GM10266 (cell line): ENCODE results near the gene CDC20.
"Not testable (repeated sequence)": the region's sequence is repeated elsewhere in the genome, so short reads cannot be mapped to it uniquely, and the experiment has no call there.

Experiments
- DNase-seq: peaks from one replicate; pipeline ENCODE4 v3.0.0; 2012; ENCODE audit errors: extremely low spot score
- TF ChIP-seq, protein P1 (sequence below): IDR thresholded peaks from 2 replicates; pipeline ENCODE4 v1.5.1; 2012; ENCODE audit warnings: mild to moderate bottlenecking, low read depth; ENCODE audit not compliant: control insufficient read depth, insufficient read depth; ENCODE audit errors: missing control alignments

CDC20 gene

DNA sequence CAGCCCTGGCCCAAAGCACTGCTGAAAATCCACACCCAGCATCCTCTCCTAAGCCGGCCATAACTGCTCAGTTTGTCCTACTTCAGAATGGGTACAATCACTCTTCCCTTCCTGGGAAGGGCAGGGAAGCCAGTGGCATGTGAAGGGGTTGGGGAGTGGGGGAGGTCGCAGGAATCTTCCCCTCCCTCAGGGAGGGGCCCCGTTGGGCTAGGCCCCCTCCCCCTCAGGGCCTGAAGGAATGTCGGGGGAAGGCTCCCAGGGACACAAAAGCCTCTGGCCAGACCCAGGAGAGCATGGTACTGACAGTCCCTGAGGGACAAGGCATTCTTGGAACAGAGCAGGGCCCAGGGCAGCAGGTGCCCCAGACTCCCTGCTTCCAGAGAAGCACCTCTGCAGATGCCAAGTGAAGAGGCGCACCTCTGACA is 7.8 kb downstream of the CDC20 start:
- no peak for DNase-seq
- TF ChIP-seq, protein P1, sequence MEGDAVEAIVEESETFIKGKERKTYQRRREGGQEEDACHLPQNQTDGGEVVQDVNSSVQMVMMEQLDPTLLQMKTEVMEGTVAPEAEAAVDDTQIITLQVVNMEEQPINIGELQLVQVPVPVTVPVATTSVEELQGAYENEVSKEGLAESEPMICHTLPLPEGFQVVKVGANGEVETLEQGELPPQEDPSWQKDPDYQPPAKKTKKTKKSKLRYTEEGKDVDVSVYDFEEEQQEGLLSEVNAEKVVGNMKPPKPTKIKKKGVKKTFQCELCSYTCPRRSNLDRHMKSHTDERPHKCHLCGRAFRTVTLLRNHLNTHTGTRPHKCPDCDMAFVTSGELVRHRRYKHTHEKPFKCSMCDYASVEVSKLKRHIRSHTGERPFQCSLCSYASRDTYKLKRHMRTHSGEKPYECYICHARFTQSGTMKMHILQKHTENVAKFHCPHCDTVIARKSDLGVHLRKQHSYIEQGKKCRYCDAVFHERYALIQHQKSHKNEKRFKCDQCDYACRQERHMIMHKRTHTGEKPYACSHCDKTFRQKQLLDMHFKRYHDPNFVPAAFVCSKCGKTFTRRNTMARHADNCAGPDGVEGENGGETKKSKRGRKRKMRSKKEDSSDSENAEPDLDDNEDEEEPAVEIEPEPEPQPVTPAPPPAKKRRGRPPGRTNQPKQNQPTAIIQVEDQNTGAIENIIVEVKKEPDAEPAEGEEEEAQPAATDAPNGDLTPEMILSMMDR: no peak

DNA sequence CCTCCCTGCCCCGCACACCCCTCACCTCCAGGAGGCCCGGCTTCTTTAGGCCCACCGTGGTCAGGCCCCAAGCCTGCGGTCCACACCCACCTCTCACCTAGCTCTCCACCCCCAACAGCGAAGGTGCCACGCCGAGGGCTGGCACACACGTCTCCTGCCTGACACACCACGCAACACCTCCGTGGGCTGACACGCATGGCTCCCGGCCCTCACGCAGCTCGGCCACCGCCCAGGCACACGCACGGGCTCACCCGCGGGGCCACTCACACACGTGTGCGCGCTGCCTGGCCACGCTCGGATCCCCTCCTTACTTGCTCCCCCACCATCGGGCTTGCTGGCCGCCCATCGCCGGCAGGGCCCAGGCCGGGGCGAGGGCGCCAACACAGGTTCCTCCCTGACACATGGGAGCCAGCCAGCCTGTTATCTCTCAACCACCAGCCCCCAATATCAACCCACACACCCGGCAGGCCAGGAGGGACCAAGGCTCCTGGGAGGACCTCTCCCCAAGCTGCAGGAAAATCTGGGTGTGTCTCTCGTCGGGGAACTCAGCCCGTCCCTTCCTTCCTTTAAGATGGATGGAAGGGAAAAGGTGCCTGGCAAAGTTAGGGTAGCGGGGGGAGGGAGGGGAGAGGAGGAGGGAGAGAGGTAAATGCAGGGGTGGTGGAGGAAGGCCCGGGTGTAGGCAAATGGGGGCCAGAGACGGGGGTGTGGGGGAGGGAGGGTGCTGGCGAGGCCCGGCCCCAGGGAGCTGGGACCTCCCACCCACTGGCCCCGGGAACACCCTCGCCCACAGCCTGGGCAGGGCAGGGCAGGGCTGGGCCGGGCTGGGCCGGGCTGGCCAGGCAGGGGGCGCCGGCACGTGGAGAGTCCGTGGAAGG is 8.5 kb downstream of the CDC20 start:
- peak; percentile 52 for DNase-seq
- TF ChIP-seq, protein P1: no peak

DNA sequence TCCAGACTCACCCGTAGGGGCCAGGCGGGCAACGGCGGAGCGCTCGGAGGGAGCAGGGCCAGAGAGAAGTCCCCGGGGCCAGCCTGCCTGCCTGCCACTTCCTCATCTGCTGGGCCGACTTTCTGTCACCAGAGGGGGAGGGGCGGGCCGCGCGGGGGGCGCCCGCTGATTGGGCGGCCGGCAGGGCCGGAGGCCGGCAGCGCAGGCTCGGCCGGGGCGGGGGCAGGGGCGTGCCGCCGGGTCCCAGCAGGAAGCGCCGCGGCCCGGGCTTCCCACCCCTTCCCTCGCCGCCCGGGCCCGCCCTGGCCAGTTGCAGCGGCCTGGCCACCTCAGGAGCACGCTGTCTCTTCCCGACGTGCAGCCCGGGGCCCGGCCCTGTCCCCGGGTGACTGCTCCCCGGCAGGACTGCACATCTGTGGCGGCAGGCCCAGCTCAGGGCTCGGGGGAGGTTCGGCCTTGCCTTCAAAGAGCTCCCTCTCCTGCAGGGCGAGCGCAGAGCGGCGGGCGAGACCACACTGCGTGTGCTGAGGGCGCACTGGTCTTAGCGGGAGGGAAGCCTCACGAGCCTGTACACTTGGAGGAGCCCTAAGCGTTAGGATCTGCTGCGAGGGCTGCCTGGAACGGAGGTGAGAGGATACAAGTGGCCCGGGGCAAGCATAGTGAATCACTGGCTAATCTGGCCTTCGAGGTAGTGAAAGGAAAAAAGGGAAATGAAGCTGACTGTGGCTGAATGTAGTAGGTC is 9.3 kb downstream of the CDC20 start, which contains the start of gene ELOVL1:
Gene ELOVL1, minus strand, starts transcription at position 108 of the 742 bp plus-strand sequence. CDS start 2,402 bp downstream, outside the sequence.
- TF ChIP-seq, protein P1: peak; percentile 43
- peak; percentile 98 for DNase-seq

DNA sequence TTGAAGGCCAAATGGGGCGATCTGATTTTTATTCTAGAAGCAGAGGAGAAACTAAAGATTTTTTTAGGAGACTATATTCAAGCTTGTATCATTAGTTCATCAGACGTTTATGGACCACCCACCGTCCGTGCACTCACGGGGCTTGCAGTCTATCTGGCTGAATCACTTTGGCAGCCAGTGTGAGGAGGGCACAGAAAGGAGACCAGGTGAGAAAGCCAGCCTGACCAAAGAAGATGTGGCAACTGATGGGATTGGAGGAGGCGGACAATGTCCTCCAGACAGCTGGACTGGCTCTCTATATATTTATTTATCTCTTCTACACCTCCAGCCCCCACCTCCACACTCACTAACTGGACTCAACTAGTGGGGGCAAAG is 9.9 kb downstream of the CDC20 start:
- TF ChIP-seq, protein P1: no peak
- no peak for DNase-seq

DNA sequence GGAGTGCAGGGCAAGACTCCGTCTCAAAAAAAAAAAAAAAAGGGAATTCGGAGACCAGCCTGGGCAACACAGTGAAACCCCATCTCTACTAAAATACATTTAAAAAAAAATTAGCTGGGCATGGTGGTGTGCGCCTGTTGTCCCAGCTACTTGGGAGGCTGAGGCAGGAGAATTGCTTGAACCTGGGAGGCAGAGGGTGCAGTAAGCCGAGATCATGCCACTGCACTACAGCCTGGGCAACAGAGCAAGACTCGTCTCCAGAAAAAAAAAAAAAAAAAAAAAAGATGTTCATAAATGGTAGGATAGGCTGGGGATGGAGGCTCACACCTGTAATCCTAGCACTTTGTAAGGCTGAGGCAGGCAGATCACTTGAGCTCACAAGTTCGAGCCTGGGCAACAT is 11.0 kb downstream of the CDC20 start:
- not testable (repeated sequence) for DNase-seq

DNA sequence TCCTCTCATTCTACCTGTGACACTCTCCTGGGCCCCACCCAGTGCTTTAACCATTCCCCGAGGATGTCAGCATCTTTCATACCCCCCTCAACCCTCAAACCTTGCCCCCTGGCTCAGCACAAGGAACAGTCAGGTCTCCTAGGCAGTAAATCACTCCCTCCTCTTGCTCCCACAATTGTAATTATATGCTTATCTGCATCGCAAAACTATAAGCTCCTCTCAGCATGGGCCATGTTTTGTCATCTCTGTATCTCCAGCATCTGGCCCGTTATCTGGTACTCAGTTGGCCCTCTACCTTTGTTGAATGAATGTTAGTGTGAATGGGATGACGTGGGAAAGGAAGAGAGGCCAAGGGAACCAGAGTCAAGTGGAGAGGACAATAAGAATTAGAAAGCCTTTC is 11.8 kb downstream of the CDC20 start:
- DNase-seq: no peak
- TF ChIP-seq, protein P1: no peak

DNA sequence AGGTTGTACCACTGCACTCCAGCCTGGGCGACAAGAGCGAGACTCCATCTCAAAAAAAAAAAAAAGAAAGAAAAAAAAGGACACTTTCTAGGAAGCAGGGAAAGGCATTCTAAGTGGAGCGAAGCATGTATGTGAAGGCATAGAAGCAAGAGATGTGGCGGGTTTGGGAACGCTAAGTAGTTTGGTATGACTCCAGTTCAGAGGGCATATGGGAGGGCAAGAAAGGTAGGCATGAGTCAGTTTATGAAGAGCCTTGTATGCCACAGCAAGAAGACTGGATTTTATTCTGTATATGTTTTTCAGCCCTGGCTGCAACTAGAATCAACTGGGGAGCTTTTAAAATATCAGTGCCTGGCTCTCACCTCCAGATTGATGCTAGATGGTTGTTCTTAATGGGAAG is 13.4 kb downstream of the CDC20 start:
- DNase-seq: no peak
- TF ChIP-seq, protein P1: no peak
